Activated naive CD4-positive, alpha-beta T cell treated with anti-CD3 and anti-CD28 coated beads, Interleukin-2, amount 10 ng/mL, durations not matched to agents 7 days and 5 days (primary cell): ENCODE data around the gene RHOD.

Experiments
- CTCF ChIA-PET: fragments of 350-600 bp; sonication (Branson Sonifier 250); formaldehyde crosslinking; loops from one replicate; lab custom pipeline; 2021; ENCODE audit warnings: antibody characterized with exemption; lab: Charles Lee
- DNase-seq: peaks from one replicate; pipeline ENCODE4 v3.0.0-alpha.2; 2020
- H3K27ac Mint-ChIP-seq: one replicate; pipeline ENCODE4 v1.8.0; 2021; ENCODE audit warnings: mild to moderate bottlenecking, moderate library complexity, mixed read lengths
- H3K27me3 Mint-ChIP-seq: one replicate; pipeline ENCODE4 v1.8.0; 2021; ENCODE audit warnings: mild to moderate bottlenecking, mixed read lengths
- H3K36me3 Mint-ChIP-seq: one replicate; pipeline ENCODE4 v1.8.0; 2021; ENCODE audit warnings: mixed read lengths
- H3K4me1 Mint-ChIP-seq: one replicate; pipeline ENCODE4 v1.8.0; 2021; ENCODE audit warnings: mixed read lengths
- H3K4me3 Mint-ChIP-seq: one replicate; pipeline ENCODE4 v1.8.0; 2021; ENCODE audit warnings: mild to moderate bottlenecking, moderate library complexity, mixed read lengths
- H3K9me3 Mint-ChIP-seq: one replicate; pipeline ENCODE4 v1.8.0; 2021; ENCODE audit warnings: mixed read lengths

Gene RHOD

DNA sequence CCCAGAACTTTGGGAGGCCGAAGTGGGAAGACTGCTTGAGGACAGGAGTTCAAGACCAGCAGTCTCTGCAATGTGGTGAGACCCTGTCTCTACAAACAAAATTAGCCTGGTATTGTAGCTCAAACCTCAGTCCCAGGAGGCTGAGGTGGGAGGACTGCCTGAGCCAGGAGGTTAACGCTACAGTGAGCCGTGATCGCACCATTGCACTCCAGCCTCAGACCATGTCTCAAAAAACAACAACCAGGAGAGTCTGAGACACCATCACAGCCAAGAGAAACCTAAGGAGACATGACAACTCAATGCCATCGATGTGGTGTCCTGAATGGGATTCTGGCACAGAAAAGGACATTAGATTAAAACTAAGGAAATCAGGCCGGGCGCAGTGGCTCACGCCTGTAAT lies 34.1 kb downstream of the RHOD start:
- no peak overlapping the region for H3K27ac Mint-ChIP-seq
- H3K9me3 Mint-ChIP-seq = no peaks in the 10 kb centered on the region
- H3K27me3 Mint-ChIP-seq = peaks cover 22% of the 10 kb centered on the region
- CTCF ChIA-PET = interaction anchor here (1.1 kb wide), 1 partner anchor 10 kb away, joined by 3 read pairs; no protein-coding TSS in a partner anchor
- H3K36me3 Mint-ChIP-seq = no peaks in the 10 kb centered on the region
- no peak overlapping the region for H3K4me3 Mint-ChIP-seq
- H3K4me1 Mint-ChIP-seq = no peaks in the 10 kb centered on the region
- no peak for DNase-seq

DNA sequence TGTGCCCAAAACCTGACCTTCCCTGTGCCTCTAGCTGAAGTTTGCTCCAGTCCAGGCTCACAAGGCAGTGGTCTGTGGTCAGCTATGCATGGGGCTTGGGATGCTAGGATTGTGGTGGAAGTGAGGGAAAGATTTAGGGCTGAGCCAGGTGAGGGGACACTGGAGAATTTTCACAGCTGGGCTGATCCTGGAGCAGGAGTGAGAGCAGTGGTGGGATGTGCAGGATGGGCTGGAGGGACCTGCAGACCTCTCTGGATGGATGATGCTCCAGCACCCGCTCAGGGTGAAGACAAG lies 38.5 kb downstream of the RHOD start:
- Mint-ChIP-seq H3K27me3 (peaks cover 29% of the 10 kb centered on the region), H3K36me3 (no peaks in the 10 kb centered on the region), H3K9me3 (no peaks in the 10 kb centered on the region), H3K4me1 (peaks cover 8% of the 10 kb centered on the region), H3K4me3 (no peak overlapping the region), H3K27ac (no peak overlapping the region)
- CTCF ChIA-PET = interaction anchor here (0.9 to 1.5 kb wide), 4 partner anchors 9 to 145 kb away, joined by 3 to 4 read pairs (median 4); no protein-coding TSS in a partner anchor
- DNase-seq = no peak

DNA sequence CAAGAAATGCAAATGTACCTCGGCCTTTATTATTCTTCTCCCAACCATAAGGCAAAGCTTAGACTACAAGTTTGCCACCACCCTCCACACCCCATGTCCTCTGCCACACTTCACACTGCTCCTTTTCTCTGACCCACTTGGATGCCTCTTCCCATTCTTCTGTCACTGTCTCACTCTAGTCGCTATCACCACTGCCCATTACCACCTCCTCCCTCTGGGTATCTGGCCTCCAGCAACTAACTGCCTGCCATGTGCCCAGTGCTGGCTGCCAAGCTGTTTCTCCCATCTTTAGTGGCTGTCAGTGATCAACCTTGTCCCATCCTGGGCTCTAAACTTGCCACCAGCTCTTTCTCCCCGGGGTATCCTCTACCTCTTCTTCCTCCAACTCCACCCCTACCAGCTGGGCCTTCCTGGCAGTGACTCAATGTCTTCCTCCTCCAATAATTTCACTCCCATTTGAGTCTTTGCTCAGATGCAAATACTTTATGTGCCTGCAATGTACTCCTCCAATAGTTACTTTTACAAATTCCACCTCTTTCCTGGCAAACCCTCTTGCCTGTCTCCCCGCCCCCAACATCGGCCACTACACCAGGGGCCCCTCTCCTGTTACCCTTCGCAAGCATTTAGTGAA lies 42.3 kb downstream of the RHOD start:
- H3K4me3 Mint-ChIP-seq = no peak overlapping the region

DNA sequence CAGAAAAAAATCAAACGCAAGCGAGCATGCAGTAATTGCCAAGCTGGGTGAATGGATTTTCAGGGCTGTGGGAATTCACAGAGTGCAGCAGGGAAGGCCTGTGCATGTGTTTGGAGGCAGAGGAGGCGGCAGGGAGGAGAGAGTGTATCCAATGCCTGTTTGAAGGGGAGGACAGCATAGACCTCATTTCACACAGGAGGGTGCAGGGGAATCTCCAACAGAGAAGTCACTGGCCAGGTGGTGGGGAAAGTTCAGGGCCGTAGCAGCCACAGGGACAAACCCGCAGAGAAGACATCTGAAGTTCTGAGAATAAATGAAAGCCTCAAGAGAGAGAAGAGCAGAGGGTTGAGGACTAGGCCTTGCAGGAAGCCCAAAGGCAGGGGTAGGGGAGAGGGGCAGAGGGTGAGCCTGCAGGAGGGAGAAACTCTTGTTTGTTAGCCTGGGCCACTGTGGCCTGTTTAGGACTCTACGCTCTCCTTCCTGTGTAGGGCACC lies 43.2 kb downstream of the RHOD start:
- Mint-ChIP-seq H3K4me3 (no peak overlapping the region), H3K27me3 (peaks cover 15% of the 10 kb centered on the region), H3K36me3 (peaks cover 3% of the 10 kb centered on the region), H3K4me1 (peaks cover 31% of the 10 kb centered on the region), H3K27ac (peak overlapping the region; percentile 83), H3K9me3 (no peaks in the 10 kb centered on the region)
- DNase-seq = no peak
- CTCF ChIA-PET = interaction anchor here (1.3 kb wide), 2 partner anchors 9 to 11 kb away, joined by 3 read pairs; no protein-coding TSS in a partner anchor

More for the DNA sequence above, 42.3 kb downstream of the RHOD start:
- Mint-ChIP-seq H3K27me3 (peaks cover 22% of the 10 kb centered on the region), H3K27ac (no peak overlapping the region), H3K36me3 (peaks cover 3% of the 10 kb centered on the region), H3K4me1 (peaks cover 22% of the 10 kb centered on the region), H3K9me3 (no peaks in the 10 kb centered on the region)
- no peak for DNase-seq
- CTCF ChIA-PET = interaction anchor here (1.3 kb wide), 2 partner anchors 10 to 12 kb away, joined by 3 read pairs; no protein-coding TSS in a partner anchor

DNA sequence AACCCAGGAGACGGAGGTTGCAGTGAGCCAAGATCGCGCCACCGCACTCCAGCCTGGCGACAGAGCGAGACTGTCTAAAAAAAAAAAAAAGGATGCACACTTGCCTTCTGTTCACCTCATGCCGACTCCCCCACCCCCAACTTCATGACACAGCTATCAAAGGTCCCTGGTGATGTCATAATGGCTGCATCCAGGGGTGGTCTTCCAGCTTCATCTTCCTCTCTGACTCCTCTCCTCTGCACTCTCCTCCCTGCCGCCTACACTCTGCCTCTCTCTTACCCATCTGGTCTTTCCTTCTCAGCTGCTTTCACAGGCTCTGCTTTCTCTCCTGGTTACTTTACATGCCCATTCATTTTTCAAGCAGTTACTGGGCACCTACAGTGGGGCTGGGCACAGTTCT lies 46.0 kb downstream of the RHOD start:
- no peaks in the 10 kb centered on the region for H3K9me3 Mint-ChIP-seq
- H3K4me1 Mint-ChIP-seq = peaks cover 34% of the 10 kb centered on the region
- H3K36me3 Mint-ChIP-seq = peaks cover 3% of the 10 kb centered on the region
- peaks cover 3% of the 10 kb centered on the region for H3K27me3 Mint-ChIP-seq
- no peak for DNase-seq
- H3K4me3 Mint-ChIP-seq = no peak overlapping the region
- CTCF ChIA-PET = interaction anchor here (1.1 to 1.2 kb wide), 2 partner anchors 10 to 20 kb away, joined by 3 to 5 read pairs; no protein-coding TSS in a partner anchor
- no peak overlapping the region for H3K27ac Mint-ChIP-seq

DNA sequence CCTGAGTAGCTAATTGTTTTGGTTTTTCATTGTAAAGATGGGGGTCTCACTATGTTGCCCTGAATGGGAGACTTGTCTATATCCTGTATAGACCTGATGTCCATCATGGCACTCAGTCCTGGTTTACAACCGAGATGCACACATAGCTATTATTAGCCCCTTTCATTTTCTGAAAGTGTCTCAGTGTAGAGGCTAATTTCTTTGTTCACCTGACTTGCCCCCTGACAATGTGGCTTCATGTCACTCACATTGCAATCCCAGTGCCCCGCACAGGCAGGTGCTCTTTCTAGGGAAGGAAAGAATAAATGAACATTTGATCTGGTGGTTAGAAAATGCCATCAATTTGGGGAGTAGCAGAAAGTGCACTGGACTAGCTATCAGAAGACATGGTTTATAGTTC lies 49.3 kb downstream of the RHOD start:
- Mint-ChIP-seq H3K4me1 (peaks cover 21% of the 10 kb centered on the region), H3K9me3 (no peaks in the 10 kb centered on the region), H3K36me3 (peaks cover 3% of the 10 kb centered on the region), H3K27ac (peak overlapping the region; percentile 62), H3K4me3 (no peak overlapping the region), H3K27me3 (peaks cover 21% of the 10 kb centered on the region)
- no peak for DNase-seq
- CTCF ChIA-PET = no interaction called here

DNA sequence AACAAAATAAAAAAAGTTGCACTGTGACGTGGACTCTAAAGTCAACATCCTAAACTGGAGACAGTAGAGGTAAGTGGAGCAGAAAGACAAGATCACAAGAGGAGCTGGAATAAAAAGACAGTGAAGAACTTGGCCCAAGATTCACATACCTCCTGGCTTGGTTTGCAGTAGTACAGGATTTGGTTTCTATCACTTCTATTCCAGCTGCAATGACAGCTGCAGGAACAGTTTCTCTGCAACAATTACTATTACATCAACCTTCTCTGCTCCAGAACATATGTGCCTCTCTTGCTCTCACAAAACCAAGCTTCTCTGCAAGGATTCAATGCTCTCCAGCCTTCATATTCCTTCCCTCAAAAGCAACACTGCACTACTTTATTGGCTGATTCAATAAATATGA lies 54.6 kb downstream of the RHOD start:
- Mint-ChIP-seq H3K4me3 (no peak overlapping the region), H3K27ac (no peak overlapping the region), H3K27me3 (peaks cover 44% of the 10 kb centered on the region), H3K4me1 (peaks cover 11% of the 10 kb centered on the region), H3K9me3 (no peaks in the 10 kb centered on the region), H3K36me3 (no peaks in the 10 kb centered on the region)
- no peak for DNase-seq
- CTCF ChIA-PET = interaction anchor here (1.2 kb wide), 1 partner anchor 12 kb away, joined by 3 read pairs; no protein-coding TSS in a partner anchor

DNA sequence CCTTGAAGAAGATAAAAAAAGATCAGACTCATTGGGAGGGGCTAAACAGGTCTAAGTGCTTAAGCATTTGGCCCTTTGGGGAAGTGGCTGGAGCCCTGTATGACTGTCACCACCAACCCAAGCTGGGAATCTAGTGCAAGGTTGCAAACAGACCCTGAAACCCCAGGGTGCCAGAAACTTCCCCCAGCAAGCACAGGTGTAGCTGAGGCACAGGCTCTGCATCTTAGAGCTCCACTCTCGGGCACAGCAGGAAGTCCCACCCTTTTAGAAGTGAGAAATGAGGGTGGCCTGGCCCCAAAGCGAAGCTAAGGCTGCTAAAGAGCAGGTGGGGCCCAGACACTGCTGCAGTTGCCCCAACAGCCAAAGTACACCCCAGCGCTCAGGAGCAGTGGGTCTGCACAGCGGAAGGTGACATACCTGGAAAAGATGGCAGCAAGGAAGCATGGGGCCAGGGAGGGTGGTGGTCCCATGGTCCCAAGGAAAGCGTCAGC lies 56.6 kb downstream of the RHOD start:
- Mint-ChIP-seq H3K27me3 (peaks cover 42% of the 10 kb centered on the region), H3K4me3 (no peak overlapping the region), H3K27ac (peak overlapping the region; percentile 19), H3K36me3 (no peaks in the 10 kb centered on the region), H3K9me3 (no peaks in the 10 kb centered on the region), H3K4me1 (peaks cover 17% of the 10 kb centered on the region)
- CTCF ChIA-PET = interaction anchor here (0.8 kb wide), 1 partner anchor 10 kb away, joined by 3 read pairs; no protein-coding TSS in a partner anchor
- DNase-seq = peak; percentile 35

DNA sequence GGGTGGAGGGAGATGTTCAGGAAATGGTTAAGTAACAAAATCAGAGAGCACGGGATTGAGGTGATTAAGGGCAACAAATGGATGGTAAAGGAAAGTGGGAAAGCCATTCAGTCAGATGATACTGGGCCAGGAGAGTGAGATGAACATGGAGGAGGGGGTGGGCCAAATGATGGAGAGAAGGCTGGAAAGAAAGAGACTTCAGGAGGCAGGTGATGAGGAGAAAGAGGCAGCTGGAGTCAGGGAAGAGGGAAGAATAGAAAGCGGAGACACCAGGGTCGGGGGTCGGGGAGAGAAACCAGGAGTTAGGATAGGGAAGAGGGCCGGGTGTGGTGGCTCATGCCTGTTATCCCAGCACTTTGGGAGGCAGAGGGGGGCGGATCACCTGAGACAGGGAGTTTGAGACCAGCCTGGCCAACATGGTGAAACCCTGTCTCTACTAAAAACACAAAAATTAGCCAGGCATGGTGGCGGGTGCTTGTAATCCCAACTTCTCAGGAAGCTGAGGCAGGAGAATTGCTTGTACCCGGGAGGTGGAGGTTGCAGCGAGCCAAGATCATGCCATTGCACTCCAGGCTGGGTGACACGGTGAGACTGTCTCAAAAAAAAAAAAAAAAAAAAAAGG lies 57.7 kb downstream of the RHOD start:
- H3K4me1 Mint-ChIP-seq = peaks cover 17% of the 10 kb centered on the region
- no peak for DNase-seq
- H3K4me3 Mint-ChIP-seq = no peak overlapping the region
- CTCF ChIA-PET = no interaction called here
- H3K27ac Mint-ChIP-seq = no peak overlapping the region
- H3K9me3 Mint-ChIP-seq = no peaks in the 10 kb centered on the region
- no peaks in the 10 kb centered on the region for H3K36me3 Mint-ChIP-seq
- peaks cover 36% of the 10 kb centered on the region for H3K27me3 Mint-ChIP-seq

DNA sequence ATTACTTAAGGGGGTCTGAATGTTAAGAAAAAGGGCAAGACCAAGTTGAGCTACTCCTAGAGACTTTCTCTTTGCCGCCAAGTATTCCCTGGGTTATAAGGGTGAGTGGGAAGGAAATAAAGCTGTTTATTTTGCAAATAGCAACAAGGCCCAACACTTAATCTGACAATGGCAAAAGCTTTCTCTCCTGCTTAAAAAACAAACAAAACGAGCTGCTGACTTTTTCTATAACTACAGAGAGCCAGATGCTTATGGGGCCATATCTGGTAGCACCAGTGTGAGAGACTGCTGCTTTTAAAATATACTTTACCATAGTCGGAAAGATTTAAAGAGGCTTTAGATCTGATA lies 60.1 kb downstream of the RHOD start:
- no peak for DNase-seq
- peaks cover 16% of the 10 kb centered on the region for H3K36me3 Mint-ChIP-seq
- peak overlapping the region; percentile 91 for H3K27ac Mint-ChIP-seq
- H3K9me3 Mint-ChIP-seq = no peaks in the 10 kb centered on the region
- H3K4me1 Mint-ChIP-seq = peaks cover 25% of the 10 kb centered on the region
- CTCF ChIA-PET = interaction anchor here (1.3 to 1.4 kb wide), 2 partner anchors 35 to 36 kb away, joined by 5 read pairs; no protein-coding TSS in a partner anchor
- no peak overlapping the region for H3K4me3 Mint-ChIP-seq
- H3K27me3 Mint-ChIP-seq = peaks cover 25% of the 10 kb centered on the region

DNA sequence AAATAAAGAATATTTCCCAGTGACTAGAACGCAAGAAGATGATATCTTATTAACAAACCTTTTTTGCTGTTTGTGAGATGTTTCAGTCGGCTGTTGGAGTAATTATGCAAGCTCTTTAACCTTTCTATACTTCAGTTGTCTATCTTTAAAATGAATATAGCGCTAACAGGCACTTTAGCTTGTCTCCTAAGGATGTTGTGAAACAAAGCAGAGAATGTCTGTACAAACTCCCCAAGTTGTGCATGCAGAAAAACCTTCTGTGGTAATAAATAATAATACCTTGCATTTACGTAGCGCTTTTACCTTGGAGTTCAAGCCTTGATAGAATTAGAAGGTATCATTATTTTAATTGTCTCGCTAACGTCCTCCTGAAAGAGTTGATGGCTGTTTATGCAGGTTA lies 60.5 kb downstream of the RHOD start:
- Mint-ChIP-seq H3K9me3 (no peaks in the 10 kb centered on the region), H3K27ac (peak overlapping the region; percentile 91), H3K36me3 (peaks cover 17% of the 10 kb centered on the region), H3K4me3 (peak overlapping the region; percentile 76), H3K27me3 (peaks cover 25% of the 10 kb centered on the region), H3K4me1 (peaks cover 28% of the 10 kb centered on the region)
- DNase-seq = no peak
- CTCF ChIA-PET = interaction anchor here (1.3 to 1.4 kb wide), 2 partner anchors 35 to 36 kb away, joined by 5 read pairs; no protein-coding TSS in a partner anchor

DNA sequence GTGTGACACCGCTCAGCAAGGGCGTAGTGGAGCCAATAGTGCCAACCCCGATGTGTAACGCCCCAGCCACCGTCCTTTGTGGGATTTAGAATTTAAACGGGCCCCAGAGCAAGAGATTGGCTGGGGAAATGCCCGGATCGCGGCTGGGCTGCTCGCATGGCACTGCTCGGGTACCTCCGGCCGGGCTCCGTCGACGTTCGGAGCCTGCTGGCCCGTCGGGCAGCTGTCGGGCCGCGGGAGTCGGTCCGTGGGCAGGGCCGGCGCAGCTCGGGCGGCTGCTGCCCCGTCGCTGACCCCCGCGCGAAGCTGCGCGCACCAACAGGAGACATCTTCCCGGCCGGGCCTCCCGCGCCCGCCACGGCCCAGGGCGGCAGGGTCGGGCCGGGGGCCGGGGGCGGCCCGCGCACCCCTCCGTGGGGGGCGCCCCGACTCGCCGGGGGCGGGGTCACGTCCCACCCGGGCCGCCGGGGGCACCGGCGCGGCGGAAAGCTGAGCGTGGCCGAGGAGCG lies 61.1 kb downstream of the RHOD start:
- Mint-ChIP-seq H3K4me3 (peak overlapping the region; percentile 76), H3K27me3 (peaks cover 25% of the 10 kb centered on the region), H3K27ac (peak overlapping the region; percentile 91), H3K36me3 (peaks cover 17% of the 10 kb centered on the region), H3K4me1 (peaks cover 30% of the 10 kb centered on the region), H3K9me3 (no peaks in the 10 kb centered on the region)
- DNase-seq = peak; percentile 56
- CTCF ChIA-PET = interaction anchor here (1.3 to 1.4 kb wide), 2 partner anchors 36 to 37 kb away, joined by 5 read pairs; no protein-coding TSS in a partner anchor

DNA sequence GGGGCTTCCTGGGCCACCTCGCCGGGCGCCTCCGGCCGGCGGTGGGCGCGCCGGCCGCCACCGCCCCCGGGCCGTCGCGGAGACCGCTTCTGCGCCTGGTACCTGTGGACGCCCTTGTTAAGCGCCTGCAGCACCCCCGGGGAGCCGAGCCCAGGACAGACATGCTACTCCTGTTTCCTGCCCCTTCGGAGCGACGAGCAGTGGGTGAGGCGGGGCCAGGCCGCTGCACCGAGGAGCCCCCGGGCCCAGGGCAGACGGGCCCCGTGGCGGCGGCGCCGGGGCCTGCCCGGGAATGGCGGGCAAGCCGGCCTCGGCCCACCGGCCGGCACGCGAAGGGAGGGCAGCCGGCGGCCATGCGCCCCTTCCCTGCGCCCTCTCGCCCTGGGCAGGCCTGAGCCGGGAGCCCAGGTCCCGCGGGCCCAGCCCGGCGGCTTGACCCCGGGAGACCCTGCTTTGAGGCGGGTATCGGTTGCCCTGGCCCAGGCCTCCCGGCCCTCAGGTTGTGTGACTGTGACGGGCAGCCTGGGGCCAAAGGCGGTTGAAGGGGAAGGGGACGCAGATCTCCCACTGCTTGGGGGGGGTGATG lies 61.6 kb downstream of the RHOD start:
- DNase-seq = peak; percentile 73
- Mint-ChIP-seq H3K36me3 (peaks cover 21% of the 10 kb centered on the region), H3K27ac (peak overlapping the region; percentile 87), H3K4me3 (peak overlapping the region; percentile 76), H3K9me3 (no peaks in the 10 kb centered on the region), H3K27me3 (peaks cover 23% of the 10 kb centered on the region), H3K4me1 (peaks cover 28% of the 10 kb centered on the region)
- CTCF ChIA-PET = interaction anchor here (1.4 to 1.6 kb wide), 2 partner anchors 37 to 51 kb away, joined by 4 to 5 read pairs; no protein-coding TSS in a partner anchor
